Neural cell (in vitro differentiated cells): ENCODE results near the gene BANP. TPM values are rescaled to one million over a fixed set of nuclear protein-coding genes. Genes with fewer than 3 reads are reported as not detected.

Experiments used
- H2AFZ ChIP-seq: fragments of 200-600, 300-800 bp; sonication (generic), shearing (Covaris generic); 2 replicates; pipeline ENCODE4 v1.6.0; 2014; ENCODE audit warnings: low read depth, mild to moderate bottlenecking, antibody characterized with exemption, low read length, moderate library complexity
- H3F3A ChIP-seq: fragments of 200-600 bp; shearing (Covaris generic); 2 replicates; pipeline ENCODE4 v1.6.1; 2016; ENCODE audit warnings: mild to moderate bottlenecking, moderate library complexity, mixed read lengths, antibody characterized with exemption, low read length; ENCODE audit not compliant: insufficient read depth, poor library complexity, severe bottlenecking
- H3K27ac ChIP-seq: fragments of 200-600, 300-800 bp; sonication (generic), shearing (Covaris generic); 2 replicates; pipeline ENCODE4 v1.5.1; 2014; ENCODE audit warnings: mild to moderate bottlenecking, low read length, moderate library complexity
- H3K27me3 ChIP-seq: fragments of 300-800, 200-600 bp; sonication (generic), shearing (Covaris generic); 2 replicates; pipeline ENCODE4 v1.6.0; 2014; ENCODE audit warnings: mild to moderate bottlenecking, low read depth, low read length, moderate library complexity; ENCODE audit not compliant: insufficient read depth
- H3K36me3 ChIP-seq: fragments of 300-800, 200-600 bp; sonication (generic), shearing (Covaris generic); 2 replicates; pipeline ENCODE4 v1.5.1; 2014; ENCODE audit warnings: mild to moderate bottlenecking, antibody characterized with exemption, low read length, moderate library complexity; ENCODE audit not compliant: insufficient read depth
- H3K4me2 ChIP-seq: fragments of 300-800, 200-600 bp; sonication (generic), shearing (Covaris generic); 2 replicates; pipeline ENCODE4 v1.6.0; 2014; ENCODE audit warnings: mild to moderate bottlenecking, low read length
- H3K4me3 ChIP-seq: fragments of 300-800, 200-600 bp; sonication (generic), shearing (Covaris generic); 2 replicates; pipeline ENCODE4 v1.5.1; 2014; ENCODE audit warnings: mild to moderate bottlenecking, low read length, moderate library complexity
- H3K79me2 ChIP-seq: fragments of 200-600 bp; shearing (Covaris generic); replicated peaks from 2 replicates; pipeline ENCODE4 v1.6.0; 2014; ENCODE audit warnings: mild to moderate bottlenecking, low read length, moderate library complexity; ENCODE audit not compliant: insufficient read depth
- H3K9ac ChIP-seq: fragments of 300-800, 200-600 bp; sonication (generic), shearing (Covaris generic); 2 replicates; pipeline ENCODE4 v1.6.1; 2016; ENCODE audit warnings: mild to moderate bottlenecking, low read length, mixed read lengths
- H3K9me2 ChIP-seq: fragments of 200-600 bp; shearing (Covaris generic); 2 replicates; pipeline ENCODE4 v1.6.1; 2016; ENCODE audit warnings: mild to moderate bottlenecking, low read length, mixed read lengths; ENCODE audit not compliant: insufficient read depth
- H3K9me3 ChIP-seq: fragments of 200-600, 300-800 bp; sonication (generic), shearing (Covaris generic); 2 replicates; pipeline ENCODE4 v1.6.1; 2016; ENCODE audit warnings: mild to moderate bottlenecking, mixed run types, low read length, moderate library complexity, mixed read lengths
- H4K20me1 ChIP-seq: fragments of 200-600 bp; shearing (Covaris generic); 2 replicates; pipeline ENCODE4 v1.6.1; 2016; ENCODE audit warnings: mild to moderate bottlenecking, mixed run types; ENCODE audit not compliant: insufficient read depth
- CTCF ChIP-seq: fragments of 450-650 bp; IDR thresholded peaks from 2 replicates; pipeline ENCODE4 v1.5.1; 2014; ENCODE audit warnings: antibody characterized with exemption, mild to moderate bottlenecking, moderate library complexity; ENCODE audit not compliant: poor library complexity, severe bottlenecking
- EP300 ChIP-seq: fragments of 450-650 bp; conservative IDR thresholded peaks from 2 replicates; pipeline ENCODE4 v1.6.1; 2014; ENCODE audit warnings: antibody characterized with exemption, mild to moderate bottlenecking, moderate library complexity; ENCODE audit not compliant: poor library complexity, severe bottlenecking
- EZH2 ChIP-seq: fragments of 200-600, 300-800 bp; shearing (Covaris generic), sonication (generic); IDR thresholded peaks from 2 replicates; pipeline ENCODE4 v1.6.1; 2014; ENCODE audit warnings: antibody characterized with exemption, low read length, borderline replicate concordance, mild to moderate bottlenecking; ENCODE audit not compliant: insufficient read depth, poor library complexity, severe bottlenecking
- MXI1 ChIP-seq: fragments of 450-650 bp; conservative IDR thresholded peaks from 2 replicates; pipeline ENCODE4 v1.6.1; 2014; ENCODE audit warnings: antibody characterized with exemption, mild to moderate bottlenecking; ENCODE audit not compliant: poor library complexity, severe bottlenecking
- POLR2AphosphoS5 ChIP-seq: IDR thresholded peaks from 2 replicates; pipeline ENCODE4 v1.6.1; 2012
- RAD21 ChIP-seq: fragments of 450-650 bp; conservative IDR thresholded peaks from 2 replicates; pipeline ENCODE4 v1.6.1; 2014; ENCODE audit warnings: antibody characterized with exemption, mild to moderate bottlenecking, moderate library complexity
- REST ChIP-seq: IDR thresholded peaks from 2 replicates; pipeline ENCODE4 v1.6.1; 2012; ENCODE audit warnings: borderline replicate concordance
- SMC3 ChIP-seq: fragments of 450-650 bp; conservative IDR thresholded peaks from 2 replicates; pipeline ENCODE4 v1.6.1; 2014; ENCODE audit warnings: antibody characterized with exemption, mild to moderate bottlenecking, moderate library complexity; ENCODE audit not compliant: poor library complexity
- TAF1 ChIP-seq: IDR thresholded peaks from 2 replicates; pipeline ENCODE4 v1.6.1; 2012; ENCODE audit warnings: low read depth
- polyA plus RNA-seq: library from polyadenylated mRNA; depleted of rRNA; stranded (reverse); fragments of >200 nt; gene quantifications from 2 replicates; pipeline ENCODE4 v1.2.3, GENCODE V29; 2014

Gene BANP
- polyA plus RNA-seq, 1 donor from 2014 or later, result 20.6 TPM

GRCh38 chr16:88066680-88067529 is 115.7 kb downstream of the BANP start:
- Histone ChIP-seq H3K9me2 (no peaks in the 10 kb centered on the region), H3K79me2 (no peaks in the 10 kb centered on the region), H3F3A (no peaks in the 10 kb centered on the region), H3K36me3 (no peaks in the 10 kb centered on the region), H4K20me1 (no peaks in the 10 kb centered on the region), H2AFZ (no peak overlapping the region), H3K4me2 (no peak overlapping the region), H3K4me3 (no peak overlapping the region), H3K9ac (no peak overlapping the region), H3K9me3 (no peaks in the 10 kb centered on the region), H3K27ac (no peak overlapping the region), H3K27me3 (no peaks in the 10 kb centered on the region)
- TF ChIP-seq EZH2 (no peak), TAF1 (no peak), MXI1 (no peak), RAD21 (no peak), POLR2AphosphoS5 (no peak), SMC3 (no peak), CTCF (no peak), REST (no peak), EP300 (no peak)

- Histone ChIP-seq H3K9me3 (no peaks in the 10 kb centered on the region), H3K79me2 (no peaks in the 10 kb centered on the region), H3K4me2 (no peak overlapping the region), H3K9me2 (no peaks in the 10 kb centered on the region), H3K27ac (no peak overlapping the region), H3K36me3 (no peaks in the 10 kb centered on the region), H3F3A (no peaks in the 10 kb centered on the region), H3K9ac (no peak overlapping the region), H4K20me1 (no peaks in the 10 kb centered on the region), H2AFZ (no peak overlapping the region), H3K4me3 (no peak overlapping the region), H3K27me3 (no peaks in the 10 kb centered on the region)
- TF ChIP-seq EP300 (no peak), TAF1 (no peak), SMC3 (no peak), CTCF (no peak), EZH2 (no peak), RAD21 (no peak), POLR2AphosphoS5 (no peak), MXI1 (no peak), REST (no peak)
These were observed 116.5 kb downstream of the BANP start for GRCh38 chr16:88067530-88068411.
